ENCODE results near the gene TRAPPC12. TPM values are rescaled to one million over a fixed set of nuclear protein-coding genes. Genes with fewer than 3 reads are reported as not detected.
"Not testable (repeated sequence)": the region's sequence is repeated elsewhere in the genome, so short reads cannot be mapped to it uniquely, and the experiment has no call there.

TRAPPC12 gene
- total RNA-seq, 2 donors from 2014 or later, result 71.3 to 87.8 TPM

DNA sequence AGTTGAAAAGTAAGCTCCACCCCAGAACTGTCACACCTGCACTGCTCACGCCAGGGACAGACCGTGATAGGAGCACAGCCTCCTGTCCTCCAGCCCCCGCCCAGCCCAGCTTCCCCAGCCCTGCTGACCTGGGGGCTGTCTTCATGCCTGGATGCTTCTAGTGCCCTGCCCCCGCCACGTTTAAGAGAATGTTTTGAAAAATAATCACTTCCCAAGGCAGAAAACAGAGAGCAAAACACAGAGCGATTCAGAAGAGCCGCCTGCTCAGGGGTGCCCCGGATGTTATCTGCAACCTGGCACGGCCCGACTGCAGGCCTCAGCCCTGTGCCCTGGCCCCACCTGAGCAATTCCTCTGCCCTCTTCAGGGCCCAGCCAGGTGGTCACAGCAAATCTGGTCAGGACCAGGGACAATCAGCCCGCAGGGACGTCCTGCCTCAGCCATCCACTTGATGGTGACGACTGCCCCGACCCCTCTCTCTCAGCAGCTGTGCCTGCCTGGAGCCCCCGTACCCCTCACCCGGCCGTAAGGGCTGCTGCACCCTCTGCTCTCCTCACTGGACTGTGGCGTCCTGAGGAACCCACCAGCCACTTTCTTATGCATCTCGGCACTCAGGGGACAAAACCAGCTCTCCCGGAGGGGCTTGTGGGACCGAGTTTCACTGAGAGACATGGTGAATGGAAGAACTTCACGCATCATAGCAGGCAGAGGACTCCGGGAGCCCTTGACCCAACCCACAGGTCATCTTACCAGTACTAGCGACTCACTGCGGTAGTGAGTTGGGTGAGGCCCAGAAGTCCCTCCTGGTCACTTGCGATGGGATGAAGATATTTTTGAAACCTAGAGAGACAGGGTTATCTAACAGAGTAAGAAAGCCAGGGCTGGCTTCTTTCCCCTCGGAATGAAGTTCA lies 109.6 kb downstream of the TRAPPC12 start:
- intact Hi-C loops (cut with DNase I), result no loop called here
- DNase-seq (ENCODE audit: low spot score), result peak; percentile 73

DNA sequence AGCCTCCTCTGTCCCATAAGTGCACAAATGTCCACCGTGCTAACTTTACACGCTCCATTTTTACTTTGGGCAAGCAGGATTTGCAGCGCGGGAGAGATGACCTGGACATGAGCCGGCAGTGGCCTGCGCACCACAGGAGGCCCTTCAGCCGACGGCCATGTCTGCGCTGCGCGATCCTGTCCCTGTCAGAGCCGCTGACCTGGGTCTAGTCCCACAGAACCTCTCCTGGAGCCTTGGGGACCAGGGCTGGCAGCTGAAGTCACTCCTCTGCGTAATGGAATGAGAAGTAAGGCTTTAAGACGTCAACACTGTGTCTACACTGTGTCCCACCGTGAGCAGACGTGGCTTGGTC lies 110.2 kb downstream of the TRAPPC12 start:
- DNase-seq (ENCODE audit: low spot score), result peak; percentile 72
- intact Hi-C loops (cut with DNase I), result no loop called here

DNA sequence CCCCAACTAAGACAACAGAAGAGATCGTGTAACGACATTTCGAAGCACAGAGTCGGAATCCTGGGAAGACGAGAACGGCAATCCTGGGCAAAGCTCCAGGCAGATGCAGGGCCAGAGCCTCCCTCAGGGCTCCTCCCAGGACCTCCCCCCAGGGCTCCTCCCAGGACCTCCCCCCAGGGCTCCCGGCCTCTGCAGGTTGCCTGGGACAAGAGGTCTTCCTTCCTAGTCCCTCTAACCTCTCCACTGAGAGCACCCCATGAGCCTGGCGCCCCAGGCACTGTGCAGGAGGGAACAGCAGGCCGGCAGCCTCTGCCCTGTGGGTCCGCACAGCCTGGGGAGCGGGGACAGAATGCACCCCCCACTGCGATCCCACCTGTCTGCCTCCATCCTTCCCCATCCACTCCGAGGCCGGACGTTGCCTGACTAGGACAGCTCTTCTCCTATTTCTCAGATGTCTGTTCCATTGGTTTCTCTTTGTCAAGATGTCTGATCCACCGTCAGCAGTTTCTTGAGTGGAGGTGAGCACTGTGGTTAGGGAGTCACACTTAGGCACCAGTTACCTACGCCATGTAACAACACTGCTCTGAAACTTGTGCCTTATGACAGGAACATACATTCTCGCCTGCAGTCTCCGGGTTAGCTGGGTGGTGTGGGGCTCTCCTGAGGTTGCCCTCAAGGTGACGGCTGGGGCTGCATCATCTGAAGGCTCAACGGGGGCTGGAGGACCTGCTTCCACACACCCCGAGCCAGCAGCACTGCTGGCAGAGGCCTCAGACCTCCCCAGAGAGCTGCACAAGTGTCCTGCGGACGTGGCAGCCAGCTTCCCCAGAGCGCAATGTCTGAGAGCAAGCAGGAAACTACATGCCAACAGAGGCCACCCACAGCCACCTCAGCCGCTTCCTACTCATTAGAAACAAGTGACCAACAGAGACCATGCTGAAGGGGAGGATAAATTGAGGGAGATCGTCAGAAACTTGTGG lies 111.0 kb downstream of the TRAPPC12 start:
- peak; percentile 68 for DNase-seq (ENCODE audit: low spot score)

DNA sequence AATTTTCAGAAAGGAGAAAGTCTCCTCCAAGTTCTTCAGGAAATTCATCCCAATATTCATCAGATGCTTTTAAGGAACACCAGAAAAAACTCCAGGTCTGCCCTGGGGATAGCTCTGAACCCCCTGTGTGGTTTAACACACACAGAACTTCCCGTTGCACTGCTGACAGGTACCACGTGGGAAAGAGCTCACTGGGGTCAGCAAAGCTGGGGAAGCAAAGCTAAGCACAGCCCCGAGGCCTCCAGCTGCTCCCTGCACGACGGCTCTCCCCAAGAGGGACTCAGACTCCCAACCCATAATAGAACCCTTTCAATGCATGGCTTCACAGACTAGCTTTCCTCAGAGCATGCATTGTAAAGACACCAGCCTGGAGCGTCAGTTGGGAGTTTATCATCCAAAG lies 111.8 kb downstream of the TRAPPC12 start:
- no peak for DNase-seq (ENCODE audit: low spot score)

More for the DNA sequence above, 111.0 kb downstream of the TRAPPC12 start:
- intact Hi-C loops (cut with DNase I), result no loop called here

DNA sequence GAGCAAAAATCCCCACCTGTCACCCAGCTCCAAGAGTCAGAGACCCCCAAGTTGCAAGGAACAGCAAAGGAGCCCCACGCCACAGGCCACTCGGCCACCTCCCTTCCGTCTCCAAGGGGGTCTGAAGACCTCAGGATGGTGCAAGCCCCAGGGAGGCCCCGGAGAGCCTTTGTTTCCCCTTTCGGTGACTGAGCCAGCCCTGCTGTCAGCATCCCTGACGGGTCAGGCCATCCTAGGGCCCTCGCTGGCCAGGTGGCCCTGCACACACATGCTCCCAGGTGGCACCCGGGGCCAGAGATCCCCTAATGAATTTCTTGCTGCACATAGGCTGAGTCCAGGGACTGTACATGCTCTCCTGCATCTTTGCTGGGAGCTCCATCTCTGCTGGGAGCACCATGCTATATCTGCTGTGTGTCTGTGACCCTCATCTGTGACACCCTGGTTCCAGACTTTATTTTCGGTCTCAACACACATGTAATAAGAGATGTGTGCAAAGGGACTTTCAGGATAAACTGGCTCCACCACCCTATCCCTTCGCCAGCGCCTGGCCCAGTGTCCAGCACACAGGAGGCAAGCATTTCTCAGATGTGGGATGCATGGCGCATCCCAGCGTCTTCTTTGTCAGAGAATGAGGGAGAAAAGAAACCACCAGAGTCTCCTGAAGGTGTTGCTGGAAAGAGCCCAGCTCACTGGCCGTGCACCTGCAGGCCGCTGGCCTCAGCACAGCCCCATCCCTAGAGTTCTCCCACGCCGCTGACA lies 112.4 kb downstream of the TRAPPC12 start:
- intact Hi-C loops (cut with DNase I), result no loop called here

More for the DNA sequence above, 111.8 kb downstream of the TRAPPC12 start:
- intact Hi-C loops (cut with DNase I), result no loop called here

DNA sequence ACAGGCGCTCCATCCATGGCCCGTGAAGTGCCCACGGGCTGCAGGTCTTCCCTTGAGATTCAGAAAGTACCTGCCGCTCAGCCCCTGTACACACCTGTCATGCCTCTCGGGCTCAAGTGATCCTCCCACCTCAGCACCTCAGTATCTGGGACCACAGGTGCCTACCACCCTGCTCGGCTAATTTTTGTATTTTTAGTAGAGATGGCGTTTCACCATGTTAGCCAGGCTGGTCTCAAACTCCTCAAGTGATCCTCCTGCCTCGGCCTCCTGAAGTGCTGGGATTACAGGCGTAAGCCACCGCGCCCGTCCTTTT lies 112.9 kb downstream of the TRAPPC12 start:
- DNase-seq (ENCODE audit: low spot score); intact Hi-C loops (cut with DNase I): not testable (repeated sequence)

More for the DNA sequence above, 112.4 kb downstream of the TRAPPC12 start:
- DNase-seq (ENCODE audit: low spot score), result no peak

DNA sequence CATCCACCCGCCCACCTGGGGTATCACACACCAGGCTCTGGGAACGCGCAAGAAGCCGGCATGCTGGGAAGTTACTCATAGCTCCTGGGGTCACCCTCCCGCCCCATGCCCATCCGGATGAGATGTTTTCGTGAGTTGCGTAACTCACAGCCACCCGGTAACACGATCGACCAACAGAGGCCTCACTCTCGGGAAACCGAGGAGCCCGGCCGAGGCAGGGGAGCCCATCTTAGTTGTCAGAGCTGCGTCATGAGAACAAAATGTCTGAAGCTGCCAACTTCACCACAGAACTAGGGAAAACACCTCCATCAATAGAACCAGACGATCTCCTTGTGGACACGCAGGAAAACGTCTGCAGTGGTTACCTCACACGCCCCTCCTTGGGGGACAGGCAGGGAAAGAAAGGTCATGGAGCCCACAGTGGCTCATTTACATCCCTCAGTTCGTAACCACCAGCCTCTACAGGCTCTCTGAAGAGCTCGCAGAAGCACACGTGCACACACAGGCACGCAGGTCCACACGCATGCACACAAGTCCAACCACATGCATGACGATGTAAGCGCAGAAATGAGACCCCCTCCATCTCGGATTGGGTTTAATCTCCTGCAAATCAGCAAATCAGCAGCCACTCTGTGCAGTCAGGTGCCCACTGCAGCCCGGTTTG lies 113.6 kb downstream of the TRAPPC12 start:
- peak; percentile 92 for DNase-seq (ENCODE audit: low spot score)
- intact Hi-C loops (cut with DNase I), result no loop called here

DNA sequence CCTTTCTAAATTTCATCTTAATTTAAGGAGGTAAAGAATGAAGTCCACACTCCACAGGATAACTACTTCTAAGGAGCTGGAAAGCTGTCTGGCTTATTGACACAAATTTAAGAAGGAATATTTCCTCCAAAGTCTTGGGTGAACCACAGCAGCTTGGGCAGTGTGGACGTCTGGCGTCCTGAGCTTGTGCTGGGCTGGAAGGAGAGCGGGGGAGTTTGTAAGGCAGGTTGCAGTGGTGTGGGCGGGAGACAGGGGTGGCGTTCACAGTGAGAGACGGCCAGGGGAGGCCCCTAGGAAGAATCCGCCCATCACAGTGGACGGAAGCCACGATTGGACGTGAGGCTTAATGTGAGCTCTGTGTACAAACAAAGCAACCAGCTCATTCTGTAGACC lies 114.1 kb downstream of the TRAPPC12 start:
- DNase-seq (ENCODE audit: low spot score), result no peak
- intact Hi-C loops (cut with DNase I), result no loop called here

DNA sequence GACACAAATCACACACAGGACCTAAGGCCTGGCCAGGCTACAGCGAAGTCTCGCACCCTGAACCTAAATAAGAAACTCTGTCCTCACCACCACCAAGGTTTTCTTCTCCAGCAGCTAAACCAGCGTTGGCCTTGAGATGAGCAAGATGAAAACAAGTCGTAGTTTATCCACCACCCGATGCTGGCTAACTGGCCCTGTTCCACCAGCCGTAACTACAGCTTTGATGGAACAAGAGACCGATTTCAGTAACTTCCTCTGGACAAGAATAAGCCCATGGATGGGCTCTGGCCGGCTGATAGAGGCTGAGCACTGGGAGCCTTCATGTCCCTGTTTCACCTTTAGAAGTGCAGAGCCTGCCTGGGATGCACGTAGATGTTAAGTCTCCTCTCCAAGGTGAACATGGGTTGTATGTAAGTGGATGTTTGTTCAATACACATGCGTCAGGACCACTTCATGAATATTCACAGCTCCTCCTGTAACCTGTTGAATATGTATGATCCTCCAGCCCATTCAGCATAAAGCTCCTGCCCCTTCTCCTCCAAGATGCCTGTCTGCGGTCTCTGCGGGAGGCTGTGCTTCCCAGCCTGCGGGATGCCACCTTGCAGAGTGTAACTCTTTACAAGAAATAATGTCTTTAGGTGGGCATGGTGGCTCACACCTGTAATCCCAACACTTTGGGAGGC lies 115.6 kb downstream of the TRAPPC12 start:
- intact Hi-C loops (cut with DNase I), result no loop called here
- DNase-seq (ENCODE audit: low spot score), result no peak

DNA sequence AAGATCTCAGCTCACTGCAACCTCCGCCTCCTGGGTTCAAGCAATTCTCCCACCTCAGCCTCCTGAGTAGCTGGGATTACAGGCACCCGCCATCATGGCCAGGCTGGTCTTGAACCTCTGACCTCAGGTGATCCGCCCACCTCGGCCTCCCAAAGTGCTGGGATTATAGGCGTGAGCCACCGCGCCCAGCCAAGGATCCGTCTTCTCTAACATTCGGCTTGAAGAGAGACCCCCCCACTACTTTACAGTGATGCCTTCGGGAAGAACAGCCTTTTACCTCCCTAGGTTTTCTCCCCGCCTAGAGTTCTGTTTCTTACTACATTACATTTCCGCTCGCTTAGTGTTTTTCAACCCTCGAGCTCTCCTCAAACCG lies 117.2 kb downstream of the TRAPPC12 start:
- DNase-seq (ENCODE audit: low spot score); intact Hi-C loops (cut with DNase I): not testable (repeated sequence)

DNA sequence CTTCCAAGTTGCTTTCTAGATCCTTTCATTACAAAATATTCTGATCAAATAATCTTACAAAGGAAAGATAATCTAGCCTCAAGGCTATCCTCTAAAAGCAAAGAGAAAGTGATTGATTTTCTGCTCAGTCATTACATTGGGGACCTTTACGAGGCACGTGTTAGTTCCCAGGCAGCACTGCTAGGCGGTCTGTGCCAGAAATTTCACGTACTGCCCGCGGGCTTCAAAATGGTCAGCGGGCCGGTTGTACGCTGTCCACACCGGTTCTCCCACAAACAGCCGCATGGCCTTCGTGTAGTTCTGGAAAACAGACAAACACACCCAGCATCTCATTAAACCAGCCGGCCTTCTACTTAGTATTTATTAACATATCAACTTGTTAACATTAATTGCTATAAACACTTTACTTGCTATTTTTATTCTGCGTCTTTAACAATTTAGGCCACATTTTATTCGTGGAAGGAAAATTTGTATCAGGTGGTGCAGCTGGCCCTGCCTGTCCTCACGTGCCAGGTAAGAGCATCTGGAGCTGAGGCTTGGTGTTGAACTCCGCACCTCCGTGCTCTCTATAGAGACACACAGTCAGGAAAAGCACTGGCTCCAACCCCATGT lies 119.4 kb downstream of the TRAPPC12 start:
- no peak for DNase-seq (ENCODE audit: low spot score)

DNA sequence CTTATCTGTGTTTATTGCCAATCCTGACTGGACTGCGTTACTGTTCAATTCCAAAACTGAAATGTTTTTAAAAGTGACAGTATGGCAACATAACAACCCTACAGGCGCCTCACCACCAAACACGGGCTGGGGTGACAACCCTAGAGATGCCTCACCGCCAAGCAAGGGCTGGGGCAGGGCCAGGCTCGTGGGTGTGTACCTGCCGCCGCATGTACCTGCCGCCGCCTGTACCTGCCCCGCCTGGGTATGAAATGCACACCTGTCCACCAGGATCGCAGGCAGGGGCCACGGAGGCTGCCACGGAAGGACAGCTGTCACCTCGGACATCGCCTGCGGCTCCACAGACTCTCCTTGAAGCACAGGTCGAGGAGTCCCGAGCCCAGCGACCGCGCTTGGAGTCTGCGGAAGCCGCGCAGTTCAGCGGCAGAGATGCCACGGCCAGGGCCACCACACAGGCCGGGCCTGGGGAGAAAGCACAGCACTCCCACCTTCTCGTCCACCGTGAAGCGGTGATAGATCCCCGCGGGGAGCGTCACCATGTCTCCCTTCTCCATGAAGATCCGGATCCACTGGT lies 120.9 kb downstream of the TRAPPC12 start:
- intact Hi-C loops (cut with DNase I), result no loop called here
- no peak for DNase-seq (ENCODE audit: low spot score)

More for the DNA sequence above, 119.4 kb downstream of the TRAPPC12 start:
- intact Hi-C loops (cut with DNase I), result no loop called here

DNA sequence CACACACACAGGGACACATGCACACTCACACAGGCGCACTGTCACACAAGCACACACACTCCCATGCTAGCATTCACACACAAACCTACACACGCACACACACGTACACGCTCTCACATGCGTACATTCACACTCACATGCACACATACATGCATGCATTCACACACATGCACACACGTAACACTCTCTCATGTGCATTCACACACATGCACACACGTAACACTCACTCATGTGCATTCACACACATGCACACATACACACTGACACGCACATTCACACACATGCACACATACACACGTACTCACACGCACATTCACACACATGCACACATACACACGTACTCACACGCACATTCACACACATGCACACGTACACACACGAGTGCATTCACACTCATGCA lies 123.6 kb downstream of the TRAPPC12 start:
- DNase-seq (ENCODE audit: low spot score), result no peak
- intact Hi-C loops (cut with DNase I), result no loop called here

DNA sequence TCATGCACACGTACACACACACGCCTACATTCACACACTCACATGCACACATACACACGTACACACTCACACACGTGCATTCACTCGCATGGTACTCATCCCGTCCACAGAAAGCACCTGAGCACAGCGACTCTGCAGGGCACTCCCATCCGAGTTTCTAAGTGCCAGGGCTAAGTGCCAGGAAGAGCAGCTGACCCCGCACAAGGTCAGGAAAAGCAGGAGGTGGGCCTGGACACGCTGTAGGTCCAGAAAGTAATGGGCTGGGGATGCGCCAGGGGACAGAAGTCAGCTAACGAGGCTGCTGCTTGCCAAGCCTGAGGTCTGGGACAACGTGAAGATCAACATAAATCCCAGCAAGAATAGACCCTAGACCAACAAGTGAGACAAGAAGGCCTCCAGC lies 124.0 kb downstream of the TRAPPC12 start:
- intact Hi-C loops (cut with DNase I), result no loop called here
- DNase-seq (ENCODE audit: low spot score), result no peak

DNA sequence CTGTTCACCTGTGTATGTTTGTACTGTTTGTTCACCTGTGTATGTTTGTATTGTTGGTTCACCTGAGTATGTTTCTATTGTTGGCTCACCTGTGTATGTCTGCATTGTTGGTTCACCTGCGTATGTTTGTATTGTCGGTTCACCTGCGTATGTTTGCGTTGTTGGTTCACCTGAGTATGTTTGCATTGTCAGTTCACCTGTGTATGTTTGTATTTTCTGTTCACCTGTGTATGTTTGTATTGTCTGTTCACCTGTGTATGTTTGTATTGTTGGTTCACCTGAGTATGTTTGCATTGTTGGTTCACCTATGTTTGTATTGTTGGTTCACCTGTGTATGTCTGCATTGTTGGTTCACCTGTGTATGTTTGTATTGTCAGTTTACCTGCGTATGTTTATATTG lies 125.2 kb downstream of the TRAPPC12 start:
- intact Hi-C loops (cut with DNase I), result no loop called here
- DNase-seq (ENCODE audit: low spot score), result no peak

DNA sequence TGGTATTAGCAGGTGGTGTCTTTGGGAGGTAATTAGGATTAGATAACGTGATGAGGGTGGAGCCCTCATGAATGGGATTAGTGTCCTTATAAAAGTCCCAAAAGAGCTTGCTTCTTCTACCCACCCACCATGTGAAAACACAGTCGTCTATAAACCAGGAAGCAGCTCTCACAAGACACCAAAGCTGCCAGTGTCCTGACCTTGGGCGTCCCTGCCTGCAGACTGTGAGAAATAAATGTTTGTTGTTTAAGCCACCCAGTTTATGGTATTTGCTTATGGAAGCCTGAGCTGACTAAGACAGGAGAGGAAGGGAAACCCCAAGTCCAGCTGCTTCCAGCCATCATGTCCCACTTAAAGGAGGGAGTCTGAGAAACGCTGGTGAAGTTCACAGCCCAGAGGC lies 126.3 kb downstream of the TRAPPC12 start:
- DNase-seq (ENCODE audit: low spot score), result no peak
- intact Hi-C loops (cut with DNase I), result no loop called here

DNA sequence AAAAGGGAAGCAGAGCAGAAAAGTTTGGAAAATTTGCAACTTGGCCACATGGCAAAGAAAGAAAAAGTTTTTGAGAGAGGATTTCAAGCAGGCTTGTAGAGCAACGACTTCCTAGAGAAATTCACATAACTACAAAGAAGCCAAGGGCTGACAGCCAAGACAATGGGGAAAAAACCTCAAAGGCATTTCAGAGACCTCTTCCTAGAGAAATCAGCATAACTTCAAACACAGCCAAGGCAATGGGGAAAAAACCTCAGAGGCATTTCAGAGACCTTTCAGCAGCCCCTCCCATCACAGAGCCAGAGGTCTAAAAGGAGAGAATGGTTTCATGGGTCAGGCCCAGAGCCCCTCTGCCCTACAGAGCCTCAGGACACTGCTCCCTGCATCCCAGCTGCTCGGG lies 132.6 kb downstream of the TRAPPC12 start:
- no peak for DNase-seq (ENCODE audit: low spot score)
- intact Hi-C loops (cut with DNase I), result no loop called here

Measured in posterior vena cava (tissue), 2 donors.